HG02763 (cell line): Measurements from ENCODE around the gene OR5M11.
"Not testable (repeated sequence)": the region's sequence is repeated elsewhere in the genome, so short reads cannot be mapped to it uniquely, and the experiment has no call there.

ENCODE experiments used
- ATAC-seq: cut with Tn5 transposase; IDR thresholded peaks from one replicate; pipeline ENCODE4 v1.9.1; 2021; ENCODE audit warnings: mild to moderate bottlenecking, moderate library complexity; ENCODE audit not compliant: unreplicated experiment

The OR5M11 gene

DNA sequence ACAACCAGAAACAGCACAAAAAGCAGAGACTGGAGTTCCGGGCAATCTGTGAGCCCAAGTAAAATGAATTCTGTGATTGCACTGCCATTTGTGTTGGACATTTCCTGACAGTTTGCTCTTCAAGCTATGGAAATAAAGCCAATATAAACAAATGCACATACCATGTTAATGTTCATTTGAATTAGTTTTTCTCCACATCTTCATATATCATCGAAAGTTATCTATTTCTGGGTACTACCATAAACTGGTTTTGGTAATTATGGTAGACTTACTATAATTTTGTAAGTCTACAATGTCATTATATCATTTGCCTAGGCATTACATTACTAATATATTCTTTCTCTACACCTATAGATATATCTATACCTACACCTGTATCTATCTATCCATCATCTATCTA, at the start of gene OR5M11:
OR5M11 (minus strand) TSS at position 101 of the 400 bp plus-strand sequence; CDS start at position 101, 0 bp downstream.
- ATAC-seq: no peak

DNA sequence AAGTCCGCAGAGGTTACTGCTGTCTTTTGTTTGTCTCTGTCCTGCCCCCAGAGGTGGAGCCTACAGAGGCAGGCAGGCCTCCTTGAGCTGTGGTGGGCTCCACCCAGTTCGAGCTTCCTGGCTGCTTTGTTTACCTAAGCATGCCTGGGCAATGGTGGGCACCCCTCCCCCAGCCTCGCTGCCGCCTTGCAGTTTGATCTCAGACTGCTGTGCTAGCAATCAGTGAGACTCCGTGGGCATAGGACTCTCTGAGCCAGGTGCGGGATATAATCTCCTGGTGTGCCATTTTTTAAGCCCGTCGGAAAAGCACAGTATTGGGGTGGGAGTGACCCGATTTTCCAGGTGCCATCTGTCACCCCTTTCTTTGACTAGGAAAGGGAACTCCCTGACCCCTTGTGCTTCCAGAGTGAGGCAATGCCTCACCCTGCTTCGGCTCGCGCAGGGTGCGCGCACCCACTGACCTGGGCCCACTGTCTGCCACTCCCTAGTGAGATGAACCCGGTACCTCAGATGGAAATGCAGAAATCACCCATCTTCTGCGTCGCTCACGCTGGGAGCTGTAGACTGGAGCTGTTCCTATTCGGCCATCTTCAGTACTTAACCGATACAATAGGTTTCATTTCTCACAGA, 49.1 kb upstream of the OR5M11 start:
- not testable (repeated sequence) for ATAC-seq

DNA sequence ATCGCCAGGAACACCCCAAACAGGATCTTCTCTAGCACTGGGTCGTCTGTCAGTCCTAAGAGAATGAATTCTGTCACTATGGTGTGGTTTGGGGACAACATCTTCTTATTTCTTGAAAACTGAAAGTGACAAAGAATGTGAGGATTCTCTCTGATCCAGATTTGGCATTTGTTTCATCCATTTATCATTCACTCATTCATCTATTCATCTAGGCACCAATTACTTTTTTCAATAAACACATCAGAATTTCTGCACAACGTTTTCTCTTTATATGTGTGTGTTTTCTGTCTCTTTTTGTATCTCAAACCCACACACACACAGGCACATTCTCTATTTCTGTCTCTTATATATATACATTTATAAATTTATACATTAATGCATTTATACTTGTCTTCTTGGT, 34.6 kb upstream of the OR5M11 start, which contains the start of gene OR5M10:
OR5M10 (minus strand) TSS at position 101 of the 400 bp plus-strand sequence; CDS start at position 101, 0 bp downstream.
- no peak for ATAC-seq

DNA sequence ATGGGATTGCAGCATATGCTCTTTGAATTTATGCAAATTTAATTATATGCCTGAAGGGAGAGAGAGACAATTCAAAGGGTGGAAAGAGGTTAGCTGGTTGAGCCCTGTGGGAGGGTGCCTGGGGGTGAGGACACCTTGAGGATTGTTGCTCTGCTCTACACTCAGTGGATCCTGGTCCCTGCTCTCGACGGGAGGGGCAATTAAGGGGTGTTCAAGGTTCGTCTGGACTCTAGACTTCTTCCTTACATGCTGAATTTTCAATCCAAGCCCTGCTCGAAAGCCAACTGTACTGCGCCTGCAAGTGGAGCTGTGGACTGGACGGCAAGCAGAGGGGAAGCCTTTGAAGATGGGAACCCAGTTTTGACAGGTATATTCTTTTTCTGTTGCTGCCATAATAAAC, 15.5 kb upstream of the OR5M11 start:
- no peak for ATAC-seq

DNA sequence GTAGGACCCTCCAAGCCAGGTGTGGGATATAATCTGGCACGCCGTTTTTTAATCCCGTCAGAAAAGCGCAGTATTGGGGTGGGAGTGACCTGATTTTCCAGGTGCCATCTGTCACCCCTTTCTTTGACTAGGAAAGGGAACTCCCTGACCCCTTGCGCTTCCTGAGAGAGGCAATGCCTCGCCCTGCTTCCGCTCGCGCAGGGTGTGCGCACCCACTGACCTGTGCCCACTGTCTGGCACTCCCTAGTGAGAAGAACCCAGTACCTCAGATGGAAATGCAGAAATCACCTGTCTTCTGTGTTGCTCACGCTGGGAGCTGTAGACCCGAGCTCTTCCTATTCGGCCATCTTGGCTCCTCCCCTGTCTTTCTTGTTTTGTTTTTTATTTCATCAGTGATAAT, 11.6 kb upstream of the OR5M11 start:
- ATAC-seq: not testable (repeated sequence)

- no peak for ATAC-seq
Observed at GRCh38 chr11:56545531-56545930, 2.5 kb upstream of the OR5M11 start.

DNA sequence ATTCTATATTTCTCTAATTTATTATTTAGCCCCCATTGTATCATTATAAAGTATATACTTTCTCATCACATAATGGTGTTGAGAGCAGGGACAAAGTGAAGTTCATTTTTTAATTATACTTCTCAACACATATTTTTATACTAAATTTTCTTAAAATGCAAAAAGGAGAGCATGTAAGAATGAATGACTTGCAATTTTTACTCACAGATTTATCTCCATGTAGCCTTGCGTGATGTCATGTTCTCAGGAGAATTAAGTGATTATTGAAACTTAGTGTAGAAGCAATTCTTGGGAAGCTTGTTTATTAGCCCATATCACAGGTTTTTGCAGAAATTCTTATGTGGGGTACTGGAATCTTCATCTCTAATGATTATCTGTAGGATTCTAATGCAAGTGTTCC, 682 bp upstream of the OR5M11 start:
- no peak for ATAC-seq

DNA sequence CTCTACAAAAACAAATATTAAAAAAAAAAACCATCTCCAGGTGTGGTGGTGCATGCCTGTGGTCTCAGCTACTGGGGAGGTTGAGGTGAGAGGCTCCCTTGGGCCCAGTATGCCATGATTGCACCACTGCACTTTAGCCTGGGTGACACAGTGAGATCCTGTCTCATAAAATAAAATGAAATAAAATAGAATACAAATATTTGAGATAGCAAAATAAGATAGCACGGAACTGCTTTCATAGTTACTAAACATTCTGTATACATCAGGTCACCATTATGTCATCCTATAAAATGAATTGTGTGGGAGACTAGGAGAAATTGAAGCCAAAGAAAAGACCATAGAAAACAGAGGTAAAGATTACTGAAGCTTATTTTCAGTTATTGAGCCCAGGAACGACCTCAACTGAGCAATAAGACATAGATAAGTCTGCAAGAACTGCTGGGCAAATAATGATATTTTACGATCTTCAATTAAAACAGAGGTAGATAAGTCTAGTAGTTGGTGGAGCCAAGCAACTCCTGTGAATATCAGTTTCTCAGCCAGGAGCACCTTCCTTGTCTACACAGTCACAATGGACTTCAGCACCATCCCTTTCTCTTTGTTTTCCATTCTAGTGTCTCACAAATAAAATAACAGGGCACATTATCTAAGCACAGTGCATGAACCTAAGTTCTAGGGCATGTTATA, 9.9 kb downstream of the OR5M11 start:
- no peak for ATAC-seq

GRCh38 chr11:56531856-56532255, 11.2 kb downstream of the OR5M11 start:
- no peak for ATAC-seq

DNA sequence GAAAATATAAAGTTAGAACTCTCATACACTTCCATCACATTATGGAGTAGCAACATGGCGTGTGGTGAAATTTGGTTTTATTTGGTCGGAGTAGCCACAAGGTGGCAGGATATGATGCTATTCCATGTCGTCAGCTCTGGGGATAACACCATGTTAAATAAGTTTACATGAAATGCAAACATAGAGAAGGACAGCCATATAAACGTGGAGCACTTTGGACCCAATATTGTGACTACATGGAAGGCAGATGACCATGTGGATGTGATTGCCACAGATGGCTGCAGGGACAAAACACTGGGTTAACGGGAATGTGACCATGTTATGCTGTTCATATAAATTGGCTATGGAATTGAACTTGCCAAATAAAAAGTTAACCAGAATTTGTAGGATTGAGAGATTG, 21.0 kb downstream of the OR5M11 start:
- ATAC-seq: no peak

DNA sequence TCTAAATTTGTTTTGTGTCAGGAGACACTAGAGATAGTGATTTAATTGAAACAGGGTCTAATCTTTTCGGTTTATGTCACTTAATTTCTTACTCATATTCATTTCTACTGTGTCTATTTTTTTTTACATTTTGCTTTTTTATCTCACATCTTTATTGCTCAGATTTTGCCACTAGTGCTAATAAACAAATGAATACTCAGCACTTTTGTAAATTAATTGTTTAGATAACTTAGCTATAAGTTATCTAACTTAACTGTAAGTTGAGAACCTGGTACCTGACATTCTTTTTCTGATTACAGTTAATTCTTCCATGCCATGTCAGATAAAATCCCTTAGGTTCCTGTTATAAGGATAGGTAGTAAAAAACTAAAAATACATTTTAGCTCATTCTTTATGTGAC, 29.8 kb downstream of the OR5M11 start:
- ATAC-seq: no peak

GRCh38 chr11:56509439-56509838, 33.6 kb downstream of the OR5M11 start:
- ATAC-seq: no peak

GRCh38 chr11:56497010-56497409, 46.0 kb downstream of the OR5M11 start:
- no peak for ATAC-seq

GRCh38 chr11:56495117-56495516, 47.9 kb downstream of the OR5M11 start:
- no peak for ATAC-seq
